Lung microvascular endothelial cell (primary cell): Measurements from ENCODE around the gene PPP1R9A. TPM values are rescaled to one million over a fixed set of nuclear protein-coding genes. Genes with fewer than 3 reads are reported as not detected.

ENCODE experiments used
- DNase-seq, 2 donors: peaks; one replicate each; pipeline versions ENCODE4 v3.0.0 to v3.0.0-alpha.2; 2010; ENCODE audit warnings: low read depth in 2 of 2
- total RNA-seq: library from RNA; depleted of rRNA; stranded (reverse); fragments of >200 nt; gene quantifications from 2 replicates; pipeline ENCODE4 v1.2.1, GENCODE V29; 2014

PPP1R9A gene
- total RNA-seq, 1 donor from 2014 or later: 9.9 TPM

DNA sequence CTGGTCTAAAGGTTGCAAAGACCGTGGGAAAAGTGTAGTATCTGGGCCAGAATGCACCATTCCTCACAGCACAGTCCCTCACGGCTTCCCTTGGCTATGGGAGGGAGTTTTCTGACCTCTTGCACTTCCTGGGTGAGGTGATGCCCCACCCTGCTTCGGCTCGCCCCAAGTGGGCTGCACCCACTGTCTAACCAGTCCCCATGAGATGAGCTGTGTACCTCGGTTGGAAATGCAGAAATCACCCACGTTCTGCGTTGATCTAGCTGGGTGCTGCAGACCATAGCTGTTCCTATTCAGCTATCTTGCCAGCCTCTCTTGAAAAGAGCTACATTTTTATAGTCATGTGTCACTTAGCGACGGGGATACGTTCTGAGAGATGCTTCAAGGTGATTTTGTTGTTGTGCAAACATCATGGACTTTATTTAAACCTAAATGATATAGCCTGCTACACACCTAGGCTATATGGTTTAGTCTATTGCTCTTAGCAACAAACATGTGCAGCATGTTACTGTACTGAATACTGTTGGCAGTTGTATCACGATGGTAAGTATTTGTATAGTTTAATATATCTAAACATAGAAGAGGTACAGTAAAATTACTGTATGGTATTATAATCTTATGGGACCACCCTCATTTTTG, 120.0 kb downstream of the PPP1R9A start:
- no peak for DNase-seq

- no peak for DNase-seq
Observed at GRCh38 chr7:95028683-95029082, 121.3 kb downstream of the PPP1R9A start.

DNA sequence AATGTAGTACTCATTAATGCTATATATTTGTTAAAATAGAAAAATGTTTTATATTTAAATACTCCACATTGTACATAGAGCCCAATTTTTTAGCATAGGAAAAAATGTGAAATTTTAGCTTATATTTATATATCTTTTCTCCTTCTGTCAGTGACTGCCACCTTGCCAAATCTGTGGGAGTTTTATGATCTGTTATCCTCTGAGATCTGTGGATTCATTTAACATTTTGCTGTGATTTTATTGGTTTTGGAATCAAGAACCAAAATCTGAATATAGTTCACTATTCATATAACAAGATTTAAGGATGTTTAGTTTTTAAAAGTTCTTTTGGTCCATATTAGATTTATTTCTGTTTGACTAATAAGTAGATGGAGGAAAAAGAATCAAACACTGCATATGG, 127.9 kb downstream of the PPP1R9A start:
- DNase-seq: no peak

- no peak for DNase-seq
Observed at GRCh38 chr7:95041031-95041430, 133.6 kb downstream of the PPP1R9A start.

GRCh38 chr7:95045236-95045923, 138.0 kb downstream of the PPP1R9A start:
- peak; percentile 9 to 55 for DNase-seq

- DNase-seq: no peak
Observed at GRCh38 chr7:95046494-95047240, 139.3 kb downstream of the PPP1R9A start.

DNA sequence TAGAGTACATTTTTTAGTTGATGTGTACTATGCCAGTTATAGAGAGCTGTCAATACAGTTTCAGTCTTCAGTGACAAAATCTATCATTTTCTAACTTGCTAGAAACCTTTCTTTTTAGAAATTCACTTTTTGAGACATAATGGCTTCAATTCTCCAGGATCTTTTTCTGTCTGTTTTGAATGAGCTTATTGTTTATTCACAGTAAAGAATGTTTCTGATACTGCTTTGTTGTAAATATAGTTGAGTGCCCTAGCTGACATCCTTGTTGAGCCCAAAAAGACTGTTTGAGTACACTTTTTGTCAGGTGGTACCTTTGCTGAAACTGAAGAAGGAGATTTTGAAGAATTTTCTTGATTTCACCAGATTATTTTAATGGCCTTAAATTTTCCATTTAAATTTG, 139.9 kb downstream of the PPP1R9A start:
- DNase-seq: no peak

- DNase-seq: no peak
Observed at GRCh38 chr7:95052566-95053094, 145.2 kb downstream of the PPP1R9A start.

GRCh38 chr7:95054386-95054785, 147.0 kb downstream of the PPP1R9A start:
- DNase-seq: no peak

- no peak for DNase-seq
Observed at GRCh38 chr7:95055295-95055694, 147.9 kb downstream of the PPP1R9A start.

DNA sequence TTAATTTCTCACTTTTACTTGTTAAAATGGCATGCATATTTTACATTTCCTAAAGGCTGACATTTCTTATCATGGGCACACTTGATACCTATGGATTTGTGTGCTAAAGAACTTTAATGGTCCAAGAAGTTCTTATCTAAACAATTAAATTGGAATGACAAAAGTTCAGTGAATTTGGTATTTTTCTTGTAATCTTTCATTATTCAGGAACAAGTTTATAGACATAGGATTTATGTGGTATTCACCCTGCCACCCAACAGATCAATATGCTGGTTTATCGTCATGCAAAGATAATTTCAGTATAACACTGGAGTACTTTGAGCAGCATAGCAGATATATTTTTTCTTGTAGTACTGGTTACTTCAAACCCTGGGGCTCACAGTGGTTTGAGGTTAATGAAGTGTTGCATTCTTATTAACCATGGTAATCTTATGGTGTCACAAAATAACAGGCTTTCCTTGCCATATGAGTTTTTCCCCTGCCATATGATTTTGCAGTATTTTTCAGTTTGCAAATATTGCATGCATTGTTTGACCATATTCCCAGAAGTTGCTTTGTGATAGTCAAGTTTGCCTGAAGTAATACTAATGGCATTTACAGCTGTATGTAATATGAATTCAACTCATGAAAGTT, 148.8 kb downstream of the PPP1R9A start:
- DNase-seq: no peak

DNA sequence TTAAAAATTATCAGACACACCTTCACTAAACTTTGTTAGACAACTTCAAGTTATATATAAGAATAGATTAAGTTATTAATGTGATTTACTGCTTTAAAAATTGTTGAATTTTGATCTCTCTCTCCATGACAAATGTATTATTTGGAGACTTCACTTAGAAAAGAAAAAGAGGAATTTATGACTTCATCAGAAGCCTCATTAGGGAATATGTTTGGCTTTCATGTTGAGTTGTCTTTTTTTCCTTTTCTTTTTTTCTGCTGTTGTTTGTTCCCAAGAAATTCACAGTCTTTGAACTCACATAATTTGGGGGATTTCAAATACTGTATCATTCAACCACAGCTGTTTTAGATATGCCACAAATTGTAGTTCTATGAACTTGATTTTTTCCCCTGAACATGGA, 149.5 kb downstream of the PPP1R9A start:
- no peak for DNase-seq

DNA sequence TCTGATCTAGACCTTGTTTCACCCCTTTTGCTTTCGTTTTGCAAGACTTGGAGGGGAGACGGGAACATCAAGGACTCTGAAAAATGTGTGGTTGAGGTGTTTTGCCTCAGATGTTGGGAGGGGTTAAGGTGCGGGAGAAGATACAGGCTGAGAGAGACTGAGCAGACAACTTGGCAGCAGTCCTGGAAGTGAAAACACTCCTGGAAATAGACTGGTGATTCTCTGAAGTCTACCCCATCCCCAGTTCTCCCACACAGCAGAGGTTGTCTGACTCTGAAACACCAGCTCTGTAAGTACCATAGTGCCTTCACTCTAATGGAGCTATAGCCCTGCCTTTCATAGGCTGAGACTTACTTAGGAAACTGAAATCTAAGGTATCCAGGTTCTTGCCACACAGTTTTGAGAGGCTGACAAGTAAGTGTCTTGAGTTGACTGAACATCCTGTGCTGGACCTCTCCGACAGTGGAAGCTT, 152.5 kb downstream of the PPP1R9A start:
- DNase-seq: no peak

- DNase-seq: no peak
Observed at GRCh38 chr7:95062901-95063300, 155.5 kb downstream of the PPP1R9A start.

DNA sequence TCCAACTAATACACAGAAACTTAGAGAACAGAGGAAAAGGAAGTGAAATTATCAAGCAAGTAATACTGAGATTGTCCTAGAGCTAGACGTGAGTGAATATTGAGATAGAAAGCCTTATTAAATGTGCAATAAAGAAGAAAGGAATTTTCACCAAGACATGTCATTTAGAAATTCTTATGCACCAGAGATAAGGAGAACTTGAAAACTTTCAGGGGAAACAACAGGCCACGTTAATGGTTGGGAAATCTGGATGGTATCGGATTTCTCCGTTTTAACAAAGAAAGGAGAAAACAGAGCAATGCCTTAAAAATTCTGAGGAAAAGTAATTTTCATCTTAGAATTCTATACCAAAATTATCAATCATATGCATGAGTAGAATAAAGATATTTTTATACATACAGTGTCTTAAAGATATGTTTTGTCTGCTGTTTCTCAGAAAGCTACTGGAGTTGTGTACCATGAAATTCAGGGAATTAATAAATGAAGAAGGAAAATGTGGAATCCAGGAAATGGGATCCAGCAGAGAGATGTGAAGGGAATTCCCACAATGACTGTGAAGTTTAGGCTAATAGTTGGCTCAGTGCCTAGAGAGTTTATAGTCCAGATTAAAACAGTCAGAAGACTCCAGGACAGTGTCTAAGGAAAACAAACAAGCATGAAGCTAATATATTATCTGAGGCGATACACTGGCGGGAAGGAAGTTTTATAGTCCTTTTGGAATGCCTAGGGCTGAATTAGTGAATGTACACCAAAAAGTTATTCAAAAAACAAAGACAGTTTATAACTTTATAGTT, 159.5 kb downstream of the PPP1R9A start:
- peak; percentile 53 to 73 for DNase-seq

GRCh38 chr7:95088536-95089215, 181.3 kb downstream of the PPP1R9A start:
- no peak for DNase-seq

GRCh38 chr7:95089414-95090315, 182.3 kb downstream of the PPP1R9A start:
- DNase-seq: peak in 1 of 2 donors; percentile 33

DNA sequence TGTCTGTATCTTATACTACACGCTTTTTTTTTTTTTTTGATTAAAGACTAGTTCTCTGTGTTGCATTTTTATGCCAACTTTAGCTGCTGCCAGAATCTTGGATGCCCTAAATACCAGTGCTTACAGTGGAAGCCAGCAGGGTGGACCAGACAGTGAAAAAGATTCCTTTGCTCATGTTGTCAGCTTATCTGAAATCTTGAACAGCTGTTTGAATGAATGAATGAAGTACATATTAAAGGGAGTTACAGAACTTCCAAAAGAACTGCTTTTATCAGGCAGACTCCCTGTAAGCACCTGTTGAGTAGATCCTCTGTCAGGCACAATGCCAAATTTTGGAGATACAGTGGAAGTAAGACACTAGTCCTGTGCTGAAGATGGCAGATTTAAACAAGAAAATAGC, 184.9 kb downstream of the PPP1R9A start:
- DNase-seq: no peak

- peak in 1 of 2 donors; percentile 32 for DNase-seq
Observed at GRCh38 chr7:95095259-95095965, 188.0 kb downstream of the PPP1R9A start.
